ENCODE data around the gene SMOC2. TPM values are rescaled to one million over a fixed set of nuclear protein-coding genes. Genes with fewer than 3 reads are reported as not detected.

The SMOC2 gene
- total and polyA plus RNA-seq, 4 experiments from 2014 or later: not detected

- no peak overlapping the region for H3K27ac ChIP-seq (ENCODE audit: low read depth, low read length)
- DNase-seq: no peak
- ChIA-PET POLR2A (ENCODE audit: partially characterized antibody) (no interaction called here), CTCF (ENCODE audit: partially characterized antibody) (no interaction called here)
- no peaks in the 10 kb centered on the region for H3K27me3 ChIP-seq (ENCODE audit: insufficient read depth, low read length)
- H3K9me3 Mint-ChIP-seq: peaks cover 0 to 1% (median 0%) of the 10 kb centered on the region in 8 donors
- peaks cover 4 to 6% of the 10 kb centered on the region in 2 donors for H3K27me3 Mint-ChIP-seq
- H3K27ac Mint-ChIP-seq: no peak overlapping the region
- intact Hi-C loops (cut with micrococcal nuclease): no loop called here
- no peaks in the 10 kb centered on the region for H3K36me3 Mint-ChIP-seq
- H3K36me3 ChIP-seq (ENCODE audit: insufficient read depth, low read length): no peaks in the 10 kb centered on the region
- H3K4me1 Mint-ChIP-seq: no peaks in the 10 kb centered on the region
- no peaks in the 10 kb centered on the region for H3K9me3 ChIP-seq (ENCODE audit: control insufficient read depth in 1 of 2, low read length in 2 of 2)
- H3K4me1 ChIP-seq (ENCODE audit: insufficient read depth, low read length): no peaks in the 10 kb centered on the region
- H3K4me3 Mint-ChIP-seq: no peak overlapping the region
- no peak overlapping the region for H3K4me3 ChIP-seq (ENCODE audit: low read length in 2 of 2)
Measured at GRCh38 chr6:168650671-168651111, 209.7 kb downstream of the SMOC2 start.

GRCh38 chr6:168655462-168656152 lies 214.6 kb downstream of the SMOC2 start:
- H3K36me3 Mint-ChIP-seq: no peaks in the 10 kb centered on the region
- H3K27ac Mint-ChIP-seq: no peak overlapping the region
- peaks cover 0 to 17% (median 4%) of the 10 kb centered on the region in 8 donors for H3K9me3 Mint-ChIP-seq
- ChIA-PET CTCF (ENCODE audit: partially characterized antibody) (no interaction called here), POLR2A (ENCODE audit: partially characterized antibody) (no interaction called here)
- no peaks in the 10 kb centered on the region for H3K4me1 ChIP-seq (ENCODE audit: insufficient read depth, low read length)
- H3K4me1 Mint-ChIP-seq: no peaks in the 10 kb centered on the region
- no peak overlapping the region for H3K27ac ChIP-seq (ENCODE audit: low read depth, low read length)
- H3K4me3 ChIP-seq (ENCODE audit: low read length in 2 of 2): no peak overlapping the region
- intact Hi-C loops (cut with micrococcal nuclease): no loop called here
- no peak for DNase-seq
- H3K9me3 ChIP-seq (ENCODE audit: control insufficient read depth in 1 of 2, low read length in 2 of 2): no peaks in the 10 kb centered on the region
- H3K27me3 Mint-ChIP-seq: peaks cover 0 to 4% of the 10 kb centered on the region in 2 donors
- no peaks in the 10 kb centered on the region for H3K36me3 ChIP-seq (ENCODE audit: insufficient read depth, low read length)
- no peak overlapping the region for H3K4me3 Mint-ChIP-seq
- H3K27me3 ChIP-seq (ENCODE audit: insufficient read depth, low read length): no peaks in the 10 kb centered on the region

- CTCF ChIA-PET (ENCODE audit: partially characterized antibody): no interaction called here
- Histone ChIP-seq H3K27ac (ENCODE audit: low read depth, low read length) (no peak overlapping the region), H3K27me3 (ENCODE audit: insufficient read depth, low read length) (no peaks in the 10 kb centered on the region), H3K36me3 (ENCODE audit: insufficient read depth, low read length) (no peaks in the 10 kb centered on the region), H3K4me1 (ENCODE audit: insufficient read depth, low read length) (no peaks in the 10 kb centered on the region), H3K9me3 (ENCODE audit: control insufficient read depth in 1 of 2, low read length in 2 of 2) (no peaks in the 10 kb centered on the region), H3K4me3 (ENCODE audit: low read length in 2 of 2) (no peak overlapping the region)
- Mint-ChIP-seq H3K4me1 (no peaks in the 10 kb centered on the region), H3K4me3 (no peak overlapping the region), H3K36me3 (no peaks in the 10 kb centered on the region), H3K27ac (no peak overlapping the region), H3K9me3 (peaks cover 0 to 17% (median 4%) of the 10 kb centered on the region in 8 donors), H3K27me3 (peaks cover 2 to 4% of the 10 kb centered on the region in 2 donors)
- DNase-seq: no peak
- intact Hi-C loops (cut with micrococcal nuclease): no loop called here
- POLR2A ChIA-PET (ENCODE audit: partially characterized antibody): no interaction called here
Measured at GRCh38 chr6:168658059-168658458, 217.1 kb downstream of the SMOC2 start.

- peaks cover 0 to 17% (median 4%) of the 10 kb centered on the region in 8 donors for H3K9me3 Mint-ChIP-seq
- H3K36me3 ChIP-seq (ENCODE audit: insufficient read depth, low read length): no peaks in the 10 kb centered on the region
- no peak overlapping the region for H3K27ac Mint-ChIP-seq
- H3K27me3 ChIP-seq (ENCODE audit: insufficient read depth, low read length): no peaks in the 10 kb centered on the region
- POLR2A ChIA-PET (ENCODE audit: partially characterized antibody): no interaction called here
- intact Hi-C loops (cut with micrococcal nuclease): no loop called here
- no peaks in the 10 kb centered on the region for H3K36me3 Mint-ChIP-seq
- H3K27ac ChIP-seq (ENCODE audit: low read depth, low read length): no peak overlapping the region
- CTCF ChIA-PET (ENCODE audit: partially characterized antibody): no interaction called here
- no peak for DNase-seq
- H3K9me3 ChIP-seq (ENCODE audit: control insufficient read depth in 1 of 2, low read length in 2 of 2): no peaks in the 10 kb centered on the region
- H3K4me3 ChIP-seq (ENCODE audit: low read length in 2 of 2): no peak overlapping the region
- H3K4me3 Mint-ChIP-seq: no peak overlapping the region
- no peaks in the 10 kb centered on the region for H3K4me1 Mint-ChIP-seq
- no peaks in the 10 kb centered on the region for H3K4me1 ChIP-seq (ENCODE audit: insufficient read depth, low read length)
- peaks cover 2 to 4% of the 10 kb centered on the region in 2 donors for H3K27me3 Mint-ChIP-seq
Measured at GRCh38 chr6:168660400-168660945, 219.5 kb downstream of the SMOC2 start.

GRCh38 chr6:168662301-168662936 lies 221.4 kb downstream of the SMOC2 start:
- Histone ChIP-seq H3K27ac (ENCODE audit: low read depth, low read length) (no peak overlapping the region), H3K36me3 (ENCODE audit: insufficient read depth, low read length) (no peaks in the 10 kb centered on the region), H3K4me1 (ENCODE audit: insufficient read depth, low read length) (no peaks in the 10 kb centered on the region), H3K27me3 (ENCODE audit: insufficient read depth, low read length) (no peaks in the 10 kb centered on the region), H3K9me3 (ENCODE audit: control insufficient read depth in 1 of 2, low read length in 2 of 2) (no peaks in the 10 kb centered on the region), H3K4me3 (ENCODE audit: low read length in 2 of 2) (no peak overlapping the region)
- no peak for DNase-seq
- no peak overlapping the region for H3K4me3 Mint-ChIP-seq
- POLR2A ChIA-PET (ENCODE audit: partially characterized antibody): no interaction called here
- H3K9me3 Mint-ChIP-seq: peaks cover 0 to 15% (median 2%) of the 10 kb centered on the region in 8 donors
- peaks cover 4 to 10% of the 10 kb centered on the region in 2 donors for H3K27me3 Mint-ChIP-seq
- intact Hi-C loops (cut with micrococcal nuclease): no loop called here
- CTCF ChIA-PET (ENCODE audit: partially characterized antibody): no interaction called here
- no peak overlapping the region for H3K27ac Mint-ChIP-seq
- no peaks in the 10 kb centered on the region for H3K4me1 Mint-ChIP-seq
- no peaks in the 10 kb centered on the region for H3K36me3 Mint-ChIP-seq

GRCh38 chr6:168663041-168663440 lies 222.1 kb downstream of the SMOC2 start:
- H3K27ac Mint-ChIP-seq: no peak overlapping the region
- POLR2A ChIA-PET (ENCODE audit: partially characterized antibody): no interaction called here
- no peaks in the 10 kb centered on the region for H3K4me1 Mint-ChIP-seq
- Histone ChIP-seq H3K27ac (ENCODE audit: low read depth, low read length) (no peak overlapping the region), H3K4me1 (ENCODE audit: insufficient read depth, low read length) (no peaks in the 10 kb centered on the region), H3K9me3 (ENCODE audit: control insufficient read depth in 1 of 2, low read length in 2 of 2) (no peaks in the 10 kb centered on the region), H3K27me3 (ENCODE audit: insufficient read depth, low read length) (no peaks in the 10 kb centered on the region), H3K36me3 (ENCODE audit: insufficient read depth, low read length) (no peaks in the 10 kb centered on the region), H3K4me3 (ENCODE audit: low read length in 2 of 2) (no peak overlapping the region)
- H3K36me3 Mint-ChIP-seq: no peaks in the 10 kb centered on the region
- peaks cover 4 to 10% of the 10 kb centered on the region in 2 donors for H3K27me3 Mint-ChIP-seq
- CTCF ChIA-PET (ENCODE audit: partially characterized antibody): no interaction called here
- DNase-seq: no peak
- peaks cover 0 to 11% (median 0%) of the 10 kb centered on the region in 8 donors for H3K9me3 Mint-ChIP-seq
- intact Hi-C loops (cut with micrococcal nuclease): no loop called here
- no peak overlapping the region for H3K4me3 Mint-ChIP-seq

- H3K9me3 Mint-ChIP-seq: peaks cover 0 to 1% (median 0%) of the 10 kb centered on the region in 8 donors
- intact Hi-C loops (cut with micrococcal nuclease): no loop called here
- DNase-seq: no peak
- H3K36me3 Mint-ChIP-seq: no peaks in the 10 kb centered on the region
- CTCF ChIA-PET (ENCODE audit: partially characterized antibody): no interaction called here
- no peaks in the 10 kb centered on the region for H3K4me1 Mint-ChIP-seq
- POLR2A ChIA-PET (ENCODE audit: partially characterized antibody): no interaction called here
- H3K27ac ChIP-seq (ENCODE audit: low read depth, low read length): no peak overlapping the region
- peak overlapping the region in 1 of 8 donors; percentile 27 for H3K4me3 Mint-ChIP-seq
- H3K4me1 ChIP-seq (ENCODE audit: insufficient read depth, low read length): no peaks in the 10 kb centered on the region
- no peaks in the 10 kb centered on the region for H3K36me3 ChIP-seq (ENCODE audit: insufficient read depth, low read length)
- no peaks in the 10 kb centered on the region for H3K27me3 ChIP-seq (ENCODE audit: insufficient read depth, low read length)
- no peak overlapping the region for H3K27ac Mint-ChIP-seq
- H3K27me3 Mint-ChIP-seq: peaks cover 4 to 10% of the 10 kb centered on the region in 2 donors
- no peaks in the 10 kb centered on the region for H3K9me3 ChIP-seq (ENCODE audit: control insufficient read depth in 1 of 2, low read length in 2 of 2)
- no peak overlapping the region for H3K4me3 ChIP-seq (ENCODE audit: low read length in 2 of 2)
Measured at GRCh38 chr6:168664956-168665355, 224.0 kb downstream of the SMOC2 start.
